Forelimb muscle (tissue), 1 donor: ENCODE results near the gene SHOC2. TPM values are rescaled to one million over a fixed set of nuclear protein-coding genes. Genes with fewer than 3 reads are reported as not detected.
"Not testable (repeated sequence)": the region's sequence is repeated elsewhere in the genome, so short reads cannot be mapped to it uniquely, and the experiment has no call there.

Experiments used
- DNase-seq: peaks from one replicate; pipeline ENCODE4 v3.0.0-alpha.2; 2013; ENCODE audit warnings: low read depth
- polyA plus RNA-seq: library from polyadenylated mRNA; unstranded; fragments of 120-200 nt; gene quantifications from one replicate; pipeline ENCODE4 v1.2.1, GENCODE V29; 2013; ENCODE audit not compliant: insufficient read length

SHOC2 gene
- polyA plus RNA-seq, 1 donor, result 27.6 TPM

DNA sequence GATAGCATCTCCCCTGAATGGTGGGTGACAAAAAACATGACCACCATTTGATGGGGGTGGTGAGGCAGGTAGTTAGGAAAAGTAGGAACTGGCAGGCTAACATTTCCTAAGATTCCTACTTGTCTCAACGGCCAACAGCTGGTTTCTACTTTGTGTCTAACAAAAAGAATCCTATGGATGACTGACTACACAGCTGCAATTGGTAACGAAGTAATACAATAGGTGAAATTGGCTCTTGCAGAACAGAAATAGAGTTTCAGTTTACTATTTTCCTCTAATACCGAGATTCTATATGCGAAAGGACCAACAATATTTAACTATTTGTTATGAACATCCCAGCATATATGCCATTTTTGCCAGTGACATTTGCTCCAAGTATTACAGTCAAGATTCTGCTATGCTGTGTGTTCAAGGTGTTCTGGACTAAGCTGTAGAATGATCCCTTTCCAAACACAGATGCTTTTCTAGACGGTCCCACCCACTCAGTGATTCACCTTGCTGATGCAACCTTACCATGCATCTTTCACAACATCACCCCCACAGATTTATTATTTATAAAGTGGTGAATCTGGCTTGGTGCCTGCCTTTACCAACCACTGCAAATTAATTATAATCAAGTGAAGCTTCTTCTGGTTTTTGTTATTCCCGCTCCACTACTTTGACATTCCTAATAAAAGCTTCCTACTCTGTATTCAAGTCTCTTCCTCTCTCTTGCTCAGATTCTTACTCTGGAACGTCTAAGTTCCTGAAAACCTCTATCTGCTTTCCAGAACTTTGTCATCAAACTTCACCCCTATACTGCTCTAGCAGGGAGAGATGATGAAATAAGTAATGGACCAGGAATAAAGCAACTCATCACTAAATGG is 17.2 kb upstream of the SHOC2 start:
- no peak for DNase-seq

GRCh38 chr10:110903280-110904278 is 15.8 kb upstream of the SHOC2 start:
- DNase-seq, result no peak

DNA sequence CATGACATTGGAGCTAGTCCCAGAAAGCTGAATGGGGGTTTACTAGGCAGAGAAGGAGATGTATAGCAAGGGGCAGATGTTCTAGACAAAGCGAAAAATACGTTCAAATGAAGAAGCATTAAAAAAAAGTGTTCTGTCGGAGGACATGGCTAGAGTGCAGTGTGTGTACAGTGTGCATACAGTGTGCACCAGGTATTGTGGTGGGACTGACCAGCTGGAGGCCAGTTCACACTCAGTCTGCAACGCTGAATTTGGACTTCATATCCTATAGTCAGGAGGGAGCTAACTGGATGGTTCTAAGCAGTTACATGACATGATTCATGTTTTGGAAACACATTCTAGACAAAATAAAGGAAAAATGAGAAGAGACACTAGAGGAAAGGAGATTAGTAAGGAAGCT is 9.3 kb upstream of the SHOC2 start:
- no peak for DNase-seq

GRCh38 chr10:110912374-110912773 is 7.0 kb upstream of the SHOC2 start:
- DNase-seq, result no peak

GRCh38 chr10:110914431-110914830 is 5.0 kb upstream of the SHOC2 start:
- DNase-seq, result no peak

GRCh38 chr10:110915035-110915434 is 4.4 kb upstream of the SHOC2 start:
- no peak for DNase-seq

DNA sequence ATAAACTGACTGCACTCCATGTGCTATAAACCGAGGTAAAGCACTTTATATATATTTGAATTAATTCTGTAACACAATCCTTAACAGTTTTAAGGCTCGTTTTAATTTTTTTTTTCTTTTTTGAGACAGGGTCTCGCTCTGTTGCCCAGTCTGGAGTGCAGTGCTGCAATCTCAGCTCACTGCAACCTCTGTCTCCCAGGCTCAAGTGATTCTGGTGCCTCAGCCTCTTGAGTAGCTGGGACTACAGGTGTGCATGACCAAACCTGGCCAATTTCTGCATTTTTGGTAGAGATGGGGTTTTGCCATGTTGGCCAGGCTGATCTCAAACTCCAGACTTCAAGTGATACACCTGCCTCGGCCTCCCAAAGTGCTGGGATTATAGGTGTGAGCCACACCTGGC is 3.8 kb upstream of the SHOC2 start:
- not testable (repeated sequence) for DNase-seq

DNA sequence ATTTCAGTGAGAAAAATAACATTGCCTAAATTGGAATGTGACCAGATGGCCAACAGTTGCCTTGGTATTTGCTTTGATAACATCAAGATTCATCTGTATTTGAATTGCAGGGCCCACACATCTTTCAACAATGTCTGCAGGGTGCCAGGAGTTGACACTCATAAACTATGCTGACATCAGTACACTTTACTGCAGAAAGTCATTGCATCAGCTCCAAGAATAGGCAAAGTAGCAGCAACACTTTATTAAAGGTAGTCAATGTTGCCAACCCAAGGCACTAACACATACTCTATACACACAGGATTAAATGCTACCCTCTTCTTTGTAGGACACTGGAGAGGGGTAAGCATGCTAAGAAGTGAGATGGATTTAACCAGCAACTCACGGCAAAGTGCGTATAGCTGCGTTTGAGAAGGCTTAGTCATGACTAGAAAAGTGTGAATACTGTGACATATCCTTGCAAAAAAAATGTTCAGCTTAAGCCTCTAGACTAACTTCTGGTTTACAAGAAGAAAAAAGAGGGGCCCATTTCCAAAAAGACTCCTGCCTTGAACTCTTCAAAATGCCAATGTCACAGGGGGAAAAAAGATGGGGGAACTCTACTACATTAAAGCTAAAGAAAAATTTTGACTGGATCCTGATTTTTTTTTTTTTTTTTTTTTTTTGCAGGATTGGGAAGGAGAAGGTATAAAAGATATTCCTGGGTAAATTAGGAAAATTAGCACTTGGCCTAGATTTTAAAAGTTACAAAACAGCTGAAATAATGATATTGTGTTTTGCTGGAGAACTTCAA is 2.7 kb upstream of the SHOC2 start:
- no peak for DNase-seq

DNA sequence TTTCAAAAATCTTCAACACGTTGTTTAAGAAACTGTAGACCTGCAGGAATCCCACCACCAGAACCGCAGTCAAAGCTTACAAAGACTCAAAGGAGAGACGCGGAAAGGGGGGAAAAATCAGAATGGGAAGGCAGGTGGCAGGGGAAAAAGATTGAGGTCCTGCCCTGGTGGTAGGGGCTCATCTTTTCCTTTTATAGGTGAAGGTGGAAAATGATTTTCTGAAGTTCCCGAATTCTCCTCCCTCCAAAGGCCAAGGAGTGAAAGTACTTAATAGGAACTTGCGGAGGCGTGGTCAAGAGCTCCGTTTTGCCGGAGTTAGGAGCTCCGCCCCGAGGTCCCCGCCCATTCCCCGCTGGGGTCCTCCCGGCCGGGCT is 1.1 kb upstream of the SHOC2 start:
- DNase-seq, result peak; percentile 78

GRCh38 chr10:110918643-110919348 is 608 bp upstream of the SHOC2 start, which contains the start of gene BBIP1:
Gene BBIP1 (minus strand): TSS chr10:110919180. CDS start chr10:110918157, 1,023 bp downstream.
- peak; percentile 100 for DNase-seq

GRCh38 chr10:110919971-110920881 is 822 bp downstream of the SHOC2 start:
- no peak for DNase-seq

DNA sequence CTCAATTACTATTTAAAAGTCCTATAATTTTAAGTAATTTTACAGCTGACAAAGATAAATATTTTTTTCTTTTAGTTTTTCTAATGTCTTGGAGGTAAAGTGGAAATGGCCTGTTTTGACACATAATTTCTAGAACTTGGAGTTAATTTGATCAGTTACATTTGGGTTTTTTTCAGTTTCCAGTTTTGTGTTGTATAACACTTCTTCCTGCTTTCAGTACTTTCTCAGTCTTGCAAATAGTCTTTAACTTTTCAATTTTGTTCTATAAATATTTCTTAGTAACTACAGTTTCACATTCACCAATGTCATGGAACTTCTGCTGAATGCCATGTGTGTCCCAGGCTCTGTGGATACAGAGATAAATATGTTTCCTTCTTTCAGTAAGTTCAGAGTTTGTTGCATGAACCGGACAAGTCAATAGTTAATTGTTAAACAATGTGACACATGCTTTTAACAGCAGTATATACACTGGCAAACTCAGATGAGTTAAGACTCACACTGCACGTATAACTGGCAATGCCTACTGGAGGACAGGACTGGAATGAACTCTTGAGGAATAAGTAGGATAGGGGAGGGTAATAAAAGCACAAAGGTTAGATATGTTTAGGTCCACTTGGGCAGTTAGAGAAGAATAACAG is 4.6 kb downstream of the SHOC2 start:
- no peak for DNase-seq

DNA sequence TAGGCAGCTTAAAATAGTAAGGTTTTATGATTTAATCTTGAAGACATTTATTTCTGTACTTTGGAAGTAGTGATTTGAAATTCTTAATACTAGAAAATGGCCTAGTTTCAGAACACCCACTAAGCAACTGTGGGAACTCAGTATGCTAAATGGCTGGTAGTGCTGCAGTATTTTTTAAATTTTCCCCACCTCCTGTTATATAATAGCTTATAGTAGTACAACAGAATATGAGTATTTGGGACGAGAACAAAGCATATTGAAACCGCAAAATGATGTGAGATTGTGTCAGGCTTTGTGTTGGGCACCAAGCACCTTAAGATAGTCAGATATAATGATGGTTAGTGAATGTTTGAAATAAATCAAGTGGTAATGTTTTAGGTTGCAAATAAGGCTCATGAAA is 8.1 kb downstream of the SHOC2 start:
- no peak for DNase-seq

DNA sequence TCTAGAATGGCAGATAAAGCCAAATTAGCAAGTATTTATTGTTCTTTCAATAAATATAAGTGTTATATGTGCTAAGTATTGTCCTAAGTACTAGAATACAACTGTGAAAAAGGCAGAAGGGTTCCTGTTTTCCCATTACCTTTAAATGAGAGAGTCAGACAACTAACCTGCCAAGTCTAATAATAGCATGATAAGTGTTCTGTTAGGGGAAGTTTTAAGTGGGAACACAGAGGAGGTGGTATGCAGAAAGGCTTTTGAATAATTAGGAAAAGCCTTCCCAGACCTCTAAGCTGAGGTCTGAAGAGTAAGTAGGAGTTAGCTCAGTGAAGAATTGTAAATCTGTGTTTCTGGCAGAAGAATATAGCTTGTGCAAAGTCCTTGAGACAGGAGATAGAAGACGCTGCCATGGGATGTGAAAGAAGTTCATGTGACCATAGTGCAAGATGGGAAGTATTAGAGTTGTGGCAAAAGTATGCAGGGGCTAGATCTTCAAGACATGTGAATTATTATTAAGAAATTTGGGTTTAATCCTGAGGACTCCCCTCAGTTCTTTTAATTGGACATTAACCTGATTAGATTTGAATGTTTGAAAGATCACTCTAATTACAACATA is 12.5 kb downstream of the SHOC2 start:
- no peak for DNase-seq

DNA sequence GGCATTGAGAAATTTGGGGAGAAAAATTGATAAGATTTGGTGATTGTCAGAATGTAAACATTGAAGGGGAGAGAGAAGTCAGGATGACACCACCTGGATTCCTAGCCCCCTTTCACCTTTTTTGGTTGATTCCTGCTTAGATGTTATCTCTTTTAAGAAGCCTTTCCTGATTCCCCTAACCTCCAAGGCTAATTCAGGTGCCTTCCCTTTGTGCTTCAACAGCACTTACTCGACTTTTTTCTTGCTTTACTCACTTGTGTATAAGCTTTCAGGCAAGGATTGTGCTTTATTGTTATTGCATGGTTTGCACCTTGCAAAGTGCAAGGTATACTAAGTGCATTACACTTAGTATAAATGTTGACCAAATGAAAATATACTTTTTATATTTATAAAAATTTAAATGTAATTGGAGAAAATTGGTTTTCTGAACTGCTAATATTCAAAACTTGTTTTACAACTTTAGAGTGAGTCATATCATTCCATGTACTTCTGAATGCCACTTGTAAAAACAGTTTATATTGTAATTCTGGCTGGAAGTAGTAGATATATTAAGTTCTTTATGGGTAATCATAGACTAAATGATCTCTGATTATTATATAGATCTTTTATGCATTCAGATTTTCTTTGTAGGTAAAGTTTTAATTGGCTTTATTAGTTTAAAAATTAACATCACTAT is 13.2 kb downstream of the SHOC2 start:
- DNase-seq, result no peak

DNA sequence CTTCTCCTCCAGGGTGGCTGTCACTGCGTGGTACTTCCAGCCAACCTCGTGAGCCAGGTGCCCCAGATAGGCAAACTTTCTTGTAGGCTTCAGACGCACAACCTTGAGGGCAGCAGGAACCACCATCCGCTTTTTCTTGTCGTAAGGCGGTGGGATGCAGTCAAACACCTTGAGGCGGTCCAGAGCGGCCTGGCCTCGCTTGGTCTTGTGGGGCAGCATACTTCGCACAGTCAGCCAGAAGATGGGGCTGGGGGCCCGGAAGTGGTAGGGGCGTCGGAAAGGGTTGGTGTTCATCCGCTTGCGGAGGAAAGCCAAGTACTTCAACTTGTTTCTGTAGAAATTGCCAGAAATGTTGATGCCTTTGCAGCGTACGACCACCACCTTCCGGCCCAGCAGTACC is 17.4 kb downstream of the SHOC2 start:
- DNase-seq, result no peak

DNA sequence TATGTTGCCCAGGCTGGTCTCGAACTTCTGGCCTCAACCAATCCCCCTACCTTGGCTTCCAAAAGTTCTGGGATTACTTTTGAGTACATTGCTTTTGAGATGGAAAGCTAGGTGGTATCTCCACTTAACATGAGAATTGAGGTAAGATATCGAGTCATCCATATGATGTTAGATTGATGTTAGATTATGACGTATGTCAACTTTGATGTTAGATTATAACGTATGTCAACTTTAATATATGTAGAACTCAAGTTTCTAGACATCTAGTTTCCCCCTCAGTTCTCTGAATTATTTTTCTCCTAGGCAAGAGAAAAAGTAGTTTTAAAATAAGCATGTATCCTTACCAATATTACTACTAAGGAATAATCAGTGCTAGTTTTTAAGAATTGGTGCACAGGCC is 20.0 kb downstream of the SHOC2 start:
- no peak for DNase-seq

- DNase-seq, result no peak
Measured at GRCh38 chr10:110944792-110945396, 25.5 kb downstream of the SHOC2 start.
